Neuronal stem cell (in vitro differentiated cells): Measurements from ENCODE around the gene BAZ2B.

Experiments used
- DNase-seq: peaks from one replicate; pipeline ENCODE4 v3.0.0-alpha.2; 2013; ENCODE audit warnings: low spot score
- H2AFZ ChIP-seq: one replicate; pipeline ENCODE4 v1.6.1; 2013; ENCODE audit warnings: mild to moderate bottlenecking, low read length, inconsistent platforms
- H2AK5ac ChIP-seq: 2 replicates; pipeline ENCODE4 v1.6.1; 2013; ENCODE audit warnings: low read depth, mild to moderate bottlenecking, inconsistent platforms, low read length, moderate library complexity, mixed read lengths
- H2BK120ac ChIP-seq: 2 replicates; pipeline ENCODE4 v1.6.1; 2013; ENCODE audit warnings: low read depth, mild to moderate bottlenecking, inconsistent platforms, low read length, moderate library complexity, mixed read lengths
- H2BK12ac ChIP-seq: one replicate; pipeline ENCODE4 v1.6.1; 2013; ENCODE audit warnings: low read length, inconsistent platforms
- H2BK15ac ChIP-seq: 2 replicates; pipeline ENCODE4 v1.6.1; 2013; ENCODE audit warnings: mild to moderate bottlenecking, low read length, inconsistent platforms, mixed read lengths
- H2BK5ac ChIP-seq: one replicate; pipeline ENCODE4 v1.6.1; 2013; ENCODE audit warnings: inconsistent platforms, mild to moderate bottlenecking, low read length, moderate library complexity
- H3K14ac ChIP-seq: one replicate; pipeline ENCODE4 v1.6.1; 2013; ENCODE audit warnings: low read length, inconsistent platforms
- H3K18ac ChIP-seq: 2 replicates; pipeline ENCODE4 v1.6.1; 2013; ENCODE audit warnings: low read length, inconsistent platforms
- H3K23ac ChIP-seq: 2 replicates; pipeline ENCODE4 v1.6.1; 2013; ENCODE audit warnings: low read depth, mild to moderate bottlenecking, mixed read lengths, low read length, inconsistent platforms; ENCODE audit not compliant: poor library complexity
- H3K27ac ChIP-seq: replicated peaks from 3 replicates; pipeline ENCODE4 v1.5.1; 2013; ENCODE audit warnings: low read length, inconsistent platforms
- H3K27me3 ChIP-seq, 3 experiments: 2 replicates each; pipeline ENCODE4 v1.6.1; 2013; ENCODE audit warnings: low read length in 3 of 3, mild to moderate bottlenecking in 2 of 3, inconsistent platforms in 1 of 3, low read depth in 1 of 3, mixed read lengths in 1 of 3, moderate library complexity in 1 of 3; ENCODE audit not compliant: control insufficient read depth in 3 of 3, insufficient read depth in 3 of 3
- H3K36me3 ChIP-seq, 2 donors: replicated peaks in 1 of 2; 2 replicates each; pipeline ENCODE4 v1.6.1; 2013; ENCODE audit warnings: low read length in 2 of 2; ENCODE audit not compliant: control insufficient read depth in 2 of 2, insufficient read depth in 2 of 2
- H3K4ac ChIP-seq: 2 replicates; pipeline ENCODE4 v1.6.1; 2013; ENCODE audit warnings: inconsistent platforms, mild to moderate bottlenecking, low read length, moderate library complexity
- H3K4me1 ChIP-seq, 2 donors: 1 replicate in 1 of 2; 2 replicates in 1 of 2; pipeline ENCODE4 v1.6.1; 2013; ENCODE audit warnings: low read length in 2 of 2, low read depth in 1 of 2; ENCODE audit not compliant: control insufficient read depth in 2 of 2, insufficient read depth in 1 of 2
- H3K4me2 ChIP-seq: one replicate; pipeline ENCODE4 v1.6.1; 2013; ENCODE audit warnings: mild to moderate bottlenecking, low read length, inconsistent platforms; ENCODE audit not compliant: insufficient read depth, poor library complexity, severe bottlenecking
- H3K4me3 ChIP-seq, 2 donors: 2 replicates each; pipeline ENCODE4 v1.5.1; 2013; ENCODE audit warnings: low read length in 2 of 2, mild to moderate bottlenecking in 2 of 2, inconsistent platforms in 1 of 2, moderate library complexity in 1 of 2
- H3K79me1 ChIP-seq: one replicate; pipeline ENCODE4 v1.6.1; 2013; ENCODE audit warnings: low read depth, mild to moderate bottlenecking, inconsistent platforms, low read length, moderate library complexity
- H3K9ac ChIP-seq: one replicate; pipeline ENCODE4 v1.6.1; 2013; ENCODE audit warnings: mild to moderate bottlenecking, low read depth, low read length, inconsistent platforms; ENCODE audit not compliant: poor library complexity
- H3K9me3 ChIP-seq, 2 donors: replicated peaks in 1 of 2; 2 replicates each; pipeline versions ENCODE3 to v1.6.1; 2013; ENCODE audit warnings: low read length in 2 of 2, mild to moderate bottlenecking in 2 of 2, inconsistent platforms in 1 of 2, low read depth in 1 of 2, mixed read lengths in 1 of 2, moderate library complexity in 1 of 2; ENCODE audit not compliant: control insufficient read depth in 2 of 2, insufficient read depth in 1 of 2
- H4K8ac ChIP-seq: one replicate; pipeline ENCODE4 v1.6.1; 2013; ENCODE audit warnings: low read depth, mild to moderate bottlenecking, inconsistent platforms, low read length, moderate library complexity
- H4K91ac ChIP-seq: one replicate; pipeline ENCODE4 v1.6.1; 2013; ENCODE audit warnings: low read length, low read depth, mild to moderate bottlenecking, inconsistent platforms; ENCODE audit not compliant: poor library complexity
- WGBS, 2 donors: extraction: QIAGEN DNeasy Blood & Tissue Kit; methylation state at CpG; one replicate each; pipeline ENCODE4 v1.1.7; 2013; ENCODE audit warnings: missing lambda C conversion rate in 2 of 2, mixed read lengths in 1 of 2; ENCODE audit not compliant: insufficient read length in 2 of 2, insufficient replicate concordance in 1 of 2; ENCODE audit errors: extremely low coverage in 2 of 2; 5-methylcytosine and 5-hydroxymethylcytosine counted together

BAZ2B gene

GRCh38 chr2:159608723-159609308 lies 7.5 kb downstream of the BAZ2B start:
- Histone ChIP-seq H2BK15ac (no peak overlapping the region), H3K27ac (no peak overlapping the region), H3K9ac (no peak overlapping the region), H3K23ac (no peak overlapping the region), H3K9me3 (no peaks in the 10 kb centered on the region), H3K36me3 (peaks cover 0 to 2% of the 10 kb centered on the region in 2 donors), H3K4me1 (peaks cover 2 to 22% of the 10 kb centered on the region in 2 donors), H2BK120ac (no peak overlapping the region), H2AK5ac (no peak overlapping the region), H3K27me3 (no peaks in the 10 kb centered on the region), H2AFZ (no peak overlapping the region), H2BK12ac (no peak overlapping the region), H3K18ac (no peak overlapping the region), H3K14ac (no peak overlapping the region), H3K4ac (no peak overlapping the region), H3K79me1 (peaks cover 2% of the 10 kb centered on the region), H3K4me3 (no peak overlapping the region), H3K4me2 (no peak overlapping the region), H4K91ac (no peak overlapping the region), H2BK5ac (no peak overlapping the region), H4K8ac (no peak overlapping the region)
- no CpG with 5 or more reads among the region's 1 CpG for WGBS, 2 donors
- DNase-seq = no peak

- Histone ChIP-seq H4K8ac (no peak overlapping the region), H3K4me3 (no peak overlapping the region), H3K9ac (no peak overlapping the region), H3K18ac (no peak overlapping the region), H2BK5ac (no peak overlapping the region), H3K36me3 (peaks cover 0 to 2% of the 10 kb centered on the region in 2 donors), H3K27me3 (no peaks in the 10 kb centered on the region), H3K4me2 (no peak overlapping the region), H3K23ac (no peak overlapping the region), H2AFZ (no peak overlapping the region), H2BK15ac (no peak overlapping the region), H2AK5ac (no peak overlapping the region), H3K79me1 (peaks cover 2% of the 10 kb centered on the region), H3K4me1 (peaks cover 2 to 19% of the 10 kb centered on the region in 2 donors), H3K27ac (no peak overlapping the region), H3K14ac (no peak overlapping the region), H2BK120ac (no peak overlapping the region), H2BK12ac (no peak overlapping the region), H3K9me3 (no peaks in the 10 kb centered on the region), H3K4ac (no peak overlapping the region), H4K91ac (no peak overlapping the region)
- DNase-seq = no peak
- WGBS, 2 donors = no CpG with 5 or more reads among the region's 6 CpGs
These were observed 8.2 kb downstream of the BAZ2B start for GRCh38 chr2:159608108-159608507.

GRCh38 chr2:159606287-159606686 lies 10.1 kb downstream of the BAZ2B start:
- H3K79me1 ChIP-seq = peaks cover 2% of the 10 kb centered on the region
- no peak overlapping the region for H3K9ac ChIP-seq
- no peak overlapping the region for H3K14ac ChIP-seq
- no peaks in the 10 kb centered on the region for H3K9me3 ChIP-seq
- H3K4me3 ChIP-seq = no peak overlapping the region
- H3K4me1 ChIP-seq = peaks cover 2 to 13% of the 10 kb centered on the region in 2 donors
- H3K4ac ChIP-seq = no peak overlapping the region
- no peak overlapping the region for H2BK5ac ChIP-seq
- no peak overlapping the region for H2AK5ac ChIP-seq
- no peak overlapping the region for H4K91ac ChIP-seq
- H3K18ac ChIP-seq = no peak overlapping the region
- DNase-seq = no peak
- H2BK12ac ChIP-seq = no peak overlapping the region
- no peak overlapping the region for H3K23ac ChIP-seq
- no peak overlapping the region for H4K8ac ChIP-seq
- WGBS, 2 donors = no CpG with 5 or more reads among the region's 2 CpGs
- H3K27me3 ChIP-seq = no peaks in the 10 kb centered on the region
- no peak overlapping the region for H2BK15ac ChIP-seq
- H3K4me2 ChIP-seq = no peak overlapping the region
- H3K27ac ChIP-seq = no peak overlapping the region
- no peak overlapping the region for H2AFZ ChIP-seq
- no peak overlapping the region for H2BK120ac ChIP-seq
- peaks cover 0 to 5% of the 10 kb centered on the region in 2 donors for H3K36me3 ChIP-seq

GRCh38 chr2:159605441-159606178 lies 10.7 kb downstream of the BAZ2B start:
- no peak overlapping the region for H3K9ac ChIP-seq
- no peak overlapping the region for H3K4ac ChIP-seq
- no peak for DNase-seq
- H3K27me3 ChIP-seq = no peaks in the 10 kb centered on the region
- H3K36me3 ChIP-seq = peaks cover 0 to 5% of the 10 kb centered on the region in 2 donors
- H3K18ac ChIP-seq = no peak overlapping the region
- H3K4me1 ChIP-seq = peaks cover 2 to 13% of the 10 kb centered on the region in 2 donors
- H3K4me2 ChIP-seq = no peak overlapping the region
- no peak overlapping the region for H2BK5ac ChIP-seq
- no peak overlapping the region for H3K23ac ChIP-seq
- H2BK15ac ChIP-seq = no peak overlapping the region
- H2BK120ac ChIP-seq = no peak overlapping the region
- peaks cover 2% of the 10 kb centered on the region for H3K79me1 ChIP-seq
- H3K9me3 ChIP-seq = no peaks in the 10 kb centered on the region
- 100% methylated on average over 1 of the region's 3 CpGs for WGBS, 2 donors
- H2AK5ac ChIP-seq = no peak overlapping the region
- no peak overlapping the region for H2BK12ac ChIP-seq
- no peak overlapping the region for H2AFZ ChIP-seq
- H3K27ac ChIP-seq = no peak overlapping the region
- H3K4me3 ChIP-seq = no peak overlapping the region
- no peak overlapping the region for H3K14ac ChIP-seq
- no peak overlapping the region for H4K8ac ChIP-seq
- H4K91ac ChIP-seq = no peak overlapping the region
